Right forelimb (tissue), 1 donor: ENCODE results near the gene ZNF232.
"Not testable (repeated sequence)": the region's sequence is repeated elsewhere in the genome, so short reads cannot be mapped to it uniquely, and the experiment has no call there.

Source experiments
- DNase-seq: peaks from one replicate; pipeline ENCODE4 v3.0.0-alpha.2; 2018

ZNF232 gene

DNA sequence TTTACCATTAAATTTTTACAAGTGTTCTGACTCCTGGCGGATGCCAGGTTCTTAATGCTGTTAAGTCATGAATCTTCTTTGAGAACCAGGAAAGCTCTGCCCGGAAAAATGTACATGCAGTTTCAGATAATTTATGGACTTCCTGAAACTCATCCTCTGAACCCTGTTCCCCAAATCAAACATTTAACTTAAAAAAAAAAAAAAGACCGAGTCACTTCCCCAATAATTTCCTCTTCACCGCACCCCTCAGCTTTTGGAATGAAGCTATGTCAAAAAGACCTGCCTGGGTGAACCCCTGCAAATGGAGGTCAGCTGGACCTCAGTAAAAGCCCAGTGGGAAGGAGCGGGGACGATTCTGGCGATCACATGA, 15.0 kb downstream of the ZNF232 start:
- DNase-seq, result no peak

DNA sequence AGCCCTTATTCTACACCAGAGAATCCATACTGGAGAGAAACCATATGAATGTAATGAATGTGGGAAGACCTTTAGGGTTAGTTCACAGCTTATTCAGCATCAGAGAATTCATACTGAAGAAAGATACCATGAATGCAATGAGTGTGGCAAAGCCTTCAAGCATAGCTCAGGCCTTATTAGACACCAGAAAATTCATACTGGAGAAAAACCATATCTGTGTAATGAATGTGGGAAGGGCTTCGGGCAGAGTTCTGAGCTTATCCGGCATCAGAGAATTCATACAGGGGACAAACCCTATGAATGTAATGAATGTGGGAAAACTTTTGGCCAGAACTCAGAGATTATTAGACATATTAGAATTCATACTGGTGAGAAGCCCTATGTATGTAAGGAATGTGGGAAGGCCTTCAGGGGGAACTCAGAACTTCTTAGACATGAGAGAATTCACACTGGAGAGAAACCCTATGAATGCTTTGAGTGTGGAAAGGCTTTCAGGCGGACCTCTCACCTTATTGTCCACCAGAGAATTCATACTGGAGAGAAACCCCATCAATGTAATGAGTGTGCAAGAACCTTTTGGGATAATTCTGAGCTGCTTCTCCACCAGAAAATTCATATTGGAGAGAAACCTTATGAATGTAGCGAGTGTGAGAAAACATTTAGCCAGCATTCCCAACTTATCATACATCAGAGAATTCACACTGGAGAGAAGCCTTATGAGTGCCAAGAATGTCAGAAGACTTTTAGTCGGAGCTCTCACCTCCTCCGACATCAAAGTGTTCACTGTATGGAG, 19.3 kb downstream of the ZNF232 start:
- DNase-seq, result no peak

DNA sequence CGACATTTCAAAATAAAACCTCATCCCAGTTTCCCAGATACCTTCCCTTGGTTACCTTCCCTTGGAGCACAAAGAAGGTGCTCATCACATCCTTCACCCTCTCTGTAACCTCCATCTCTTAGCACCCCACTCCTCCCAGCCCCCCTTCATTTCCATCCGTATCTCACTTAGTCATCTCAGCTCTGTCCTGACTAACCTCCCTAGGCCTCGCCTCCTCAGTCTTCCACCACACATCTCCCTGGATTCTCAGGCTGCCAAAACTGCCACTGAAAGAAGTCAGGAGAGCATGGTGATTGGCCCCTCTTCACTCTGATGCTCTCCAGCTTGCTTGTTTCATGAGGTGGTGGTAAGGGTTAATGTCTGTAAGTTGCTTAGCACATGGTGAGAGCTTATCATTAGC, 31.1 kb downstream of the ZNF232 start:
- DNase-seq, result no peak

DNA sequence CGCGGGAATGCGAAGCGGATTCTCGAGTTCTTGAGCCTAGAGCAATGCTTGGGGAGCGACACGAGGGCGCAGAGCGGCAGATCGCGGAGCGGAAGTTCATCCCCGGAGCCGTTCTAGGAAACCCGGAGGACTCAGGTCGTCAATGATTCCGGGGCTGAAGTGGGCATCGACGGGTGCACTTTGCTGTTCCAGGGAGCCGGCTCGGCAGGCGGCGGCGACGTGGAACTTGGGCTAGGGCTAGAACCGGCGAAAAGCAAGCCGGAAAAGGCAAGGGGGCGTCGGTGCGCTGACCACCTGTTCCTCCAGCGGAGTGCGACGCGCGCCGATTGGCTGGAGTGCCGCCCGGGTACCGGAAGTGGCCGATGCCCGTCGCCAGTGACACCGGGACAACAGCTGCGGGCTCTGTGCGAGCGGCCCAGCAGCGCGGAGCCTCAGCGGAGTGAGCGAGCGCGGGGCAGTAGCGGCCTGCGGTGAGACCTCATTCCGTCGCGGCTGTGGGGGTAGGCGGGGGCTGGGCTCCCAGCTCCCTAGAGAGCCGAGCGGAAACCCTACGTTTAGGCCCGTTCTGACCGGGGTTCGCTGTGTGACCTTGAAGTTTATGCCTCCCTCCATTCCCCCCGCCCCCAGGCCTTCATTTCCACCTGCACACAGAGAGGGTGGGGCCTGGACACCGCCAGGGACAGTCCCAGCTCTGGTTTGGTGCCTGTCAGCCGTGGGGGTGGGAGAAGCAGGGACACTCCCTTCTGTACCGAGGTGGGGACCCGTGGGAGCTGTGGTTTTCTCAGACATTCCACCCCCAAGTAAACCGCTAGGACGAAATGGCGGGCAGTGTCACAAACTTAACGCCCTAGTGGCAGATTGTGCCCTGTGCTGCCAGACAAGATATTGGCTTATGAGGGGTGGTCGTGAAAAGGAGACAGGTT, 33.3 kb downstream of the ZNF232 start, which contains the start of gene ZFP3:
ZFP3 (plus strand) TSS at position 362 of the 923 bp plus-strand sequence. CDS start 13,038 bp downstream, outside the sequence.
- DNase-seq, result peak; percentile 93

DNA sequence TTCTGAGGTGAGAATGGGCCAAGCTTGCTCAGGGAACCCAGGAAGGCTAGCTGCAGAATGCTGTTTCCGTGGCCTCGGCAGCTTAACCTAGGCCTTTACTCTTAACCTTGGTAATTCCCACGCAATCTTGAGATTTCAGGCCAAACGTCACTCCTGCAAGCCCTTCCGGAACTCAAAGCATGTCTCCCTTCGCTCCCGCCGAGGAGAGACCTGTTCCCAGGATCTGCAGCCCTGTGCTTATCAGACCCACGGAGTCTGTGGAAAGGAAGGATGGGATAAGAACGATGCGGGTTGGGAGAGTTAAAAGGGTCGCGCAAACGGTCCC, 33.9 kb downstream of the ZNF232 start:
- DNase-seq, result no peak

DNA sequence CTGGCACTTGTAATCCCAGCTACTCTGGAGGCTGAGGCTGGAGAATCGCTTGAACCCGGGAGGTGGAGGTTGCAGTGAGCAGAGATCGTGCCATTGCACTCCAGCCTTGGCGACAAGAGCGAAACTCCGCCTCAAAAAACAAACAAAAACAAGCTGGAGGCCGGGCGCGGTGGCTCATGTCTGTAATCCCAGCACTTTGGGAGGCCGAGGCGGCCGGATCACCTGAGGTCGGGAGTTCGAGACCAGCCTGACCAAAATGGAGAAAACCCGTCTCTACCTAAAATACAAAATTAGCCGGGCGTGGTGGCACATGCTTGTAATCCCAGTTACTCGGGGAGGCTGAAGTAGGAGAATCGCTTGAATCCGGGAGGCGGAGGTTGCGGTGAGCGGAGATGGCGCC, 34.4 kb downstream of the ZNF232 start:
- not testable (repeated sequence) for DNase-seq

DNA sequence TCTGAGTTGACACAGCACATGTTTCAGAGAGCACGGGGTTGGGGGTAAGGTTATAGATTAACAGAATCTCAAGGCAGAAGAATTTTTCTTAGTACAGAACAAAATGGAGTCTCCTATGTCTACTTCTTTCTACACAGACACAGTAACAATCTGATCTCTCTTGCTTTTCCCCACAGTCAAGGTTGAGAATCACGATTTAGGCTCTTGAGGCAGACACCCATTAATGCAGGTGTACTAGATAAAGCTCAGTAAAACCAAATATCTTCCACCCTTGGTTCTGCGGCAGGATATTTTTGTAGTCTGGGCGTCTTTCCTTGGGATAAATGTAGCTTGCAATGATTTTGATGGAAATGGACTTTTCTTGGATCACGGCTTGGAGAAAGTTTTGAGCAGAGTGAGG, 36.2 kb downstream of the ZNF232 start:
- DNase-seq, result not testable (repeated sequence)

DNA sequence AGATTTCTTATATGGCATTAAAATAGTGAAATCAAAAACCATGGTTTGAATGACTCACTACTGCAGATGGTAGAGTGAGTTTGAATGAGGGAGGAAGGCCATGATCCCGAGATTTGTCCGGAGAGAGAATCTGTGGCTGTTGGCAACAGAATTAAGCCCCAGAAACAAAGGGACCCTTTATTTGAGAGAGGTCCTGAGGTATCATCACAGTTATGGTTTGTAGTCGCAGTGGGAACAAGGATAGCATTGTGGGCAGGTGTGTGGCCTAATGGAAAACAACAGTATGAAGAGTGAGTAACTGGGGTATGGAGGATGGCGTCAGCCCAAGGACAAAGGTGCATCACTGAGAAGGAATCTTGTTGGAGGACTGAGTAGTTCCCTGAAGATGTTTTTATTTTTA, 42.0 kb downstream of the ZNF232 start:
- DNase-seq, result no peak

DNA sequence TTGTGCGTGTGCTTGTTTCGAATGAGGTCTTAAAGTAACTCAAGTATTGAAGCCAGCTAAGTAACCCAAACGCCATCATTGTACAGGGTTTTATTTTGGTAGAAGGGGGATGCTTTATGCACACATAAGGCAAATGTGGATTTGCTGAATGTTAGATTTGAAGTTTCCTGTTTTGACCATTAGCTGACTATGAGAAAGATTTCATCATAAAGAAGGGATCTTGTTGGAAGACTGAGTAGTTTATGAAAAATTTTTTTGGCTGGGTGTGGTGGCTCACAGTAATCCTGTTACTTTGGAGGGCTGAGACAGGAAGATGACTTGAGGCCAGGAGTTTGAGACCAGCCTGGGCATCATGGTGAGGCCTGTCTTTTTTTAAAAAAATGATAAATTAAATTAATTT, 43.4 kb downstream of the ZNF232 start:
- no peak for DNase-seq

DNA sequence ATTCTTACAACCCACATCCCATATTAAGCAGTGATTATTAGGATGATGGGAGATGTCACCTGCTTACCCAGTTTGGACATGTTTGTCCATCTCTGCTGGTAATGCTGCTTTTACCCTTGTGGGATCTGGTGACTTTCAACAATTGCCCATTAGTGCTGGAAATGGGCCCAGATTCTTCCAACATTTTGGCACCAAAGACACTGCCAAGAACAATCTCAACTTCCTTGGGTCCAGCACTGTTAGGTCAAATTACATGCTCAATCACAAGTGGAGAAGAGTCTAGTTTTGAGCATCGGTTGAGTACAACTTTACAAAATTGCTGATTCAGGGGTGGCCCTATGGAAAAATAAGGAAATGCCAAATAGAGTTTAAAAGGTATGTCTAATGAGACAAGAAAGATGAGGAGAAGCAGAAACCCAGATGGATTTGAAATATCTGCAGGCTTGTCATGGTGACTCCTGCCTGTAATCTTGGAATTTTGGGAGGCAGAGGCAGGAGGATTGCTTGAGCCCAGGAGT, 46.4 kb downstream of the ZNF232 start:
- DNase-seq, result no peak
